HepG2 (cell line): ENCODE data around the gene E2F3. TPM values are rescaled to one million over a fixed set of nuclear protein-coding genes. Genes with fewer than 3 reads are reported as not detected.

Experiments used
- ARID2 ChIP-seq: sonication (generic); formaldehyde crosslinking; IDR thresholded peaks from 2 replicates; pipeline ENCODE4 v1.8.1; 2022; ENCODE audit warnings: mild to moderate bottlenecking, missing genetic modification reagents, borderline replicate concordance
- FOXK1 ChIP-seq: sonication (generic); formaldehyde crosslinking; IDR thresholded peaks from 2 replicates; pipeline ENCODE4 v1.4.0; 2020; ENCODE audit warnings: low read depth, missing genetic modification reagents, borderline replicate concordance
- MAX ChIP-seq: IDR thresholded peaks from 2 replicates; pipeline ENCODE4 v1.6.1; 2012; ENCODE audit warnings: inconsistent platforms
- MNT ChIP-seq: fragments of 450-650 bp; IDR thresholded peaks from 2 replicates; pipeline ENCODE4 v1.6.1; 2016
- NONO ChIP-seq, 2 experiments: fragments of 450-650 bp in 1 of 2; sonication (generic) in 1 of 2; formaldehyde crosslinking in 1 of 2; IDR thresholded peaks in 1 of 2; conservative IDR thresholded peaks in 1 of 2; 2 replicates each; pipeline versions ENCODE4 v1.6.1 to v1.8.0; 2017 to 2022; ENCODE audit warnings: mild to moderate bottlenecking in 1 of 2, missing genetic modification reagents in 1 of 2, moderate library complexity in 1 of 2
- PHF8 ChIP-seq: sonication (generic); formaldehyde crosslinking; IDR thresholded peaks from 2 replicates; pipeline ENCODE4 v1.5.0; 2020; ENCODE audit warnings: missing genetic modification reagents
- RELA ChIP-seq: sonication (generic); formaldehyde crosslinking; IDR thresholded peaks from 2 replicates; pipeline ENCODE4 v1.4.0; 2020; ENCODE audit warnings: missing genetic modification reagents
- TRIM22 ChIP-seq: fragments of 450-650 bp; IDR thresholded peaks from 2 replicates; pipeline ENCODE4 v1.6.1; 2017
- ZKSCAN5 ChIP-seq: sonication (generic); formaldehyde crosslinking; IDR thresholded peaks from 2 replicates; pipeline ENCODE4 v1.5.1; 2020; ENCODE audit warnings: mild to moderate bottlenecking, missing genetic modification reagents
- ZNF160 ChIP-seq: sonication (generic); formaldehyde crosslinking; IDR thresholded peaks from 2 replicates; pipeline ENCODE4 v1.8.0; 2022; ENCODE audit warnings: mild to moderate bottlenecking, inconsistent platforms, missing genetic modification reagents
- ZNF574 ChIP-seq: sonication (generic); formaldehyde crosslinking; IDR thresholded peaks from 2 replicates; pipeline ENCODE4 v1.4.0; 2020; ENCODE audit warnings: missing genetic modification reagents
- ZNF710 ChIP-seq: sonication (generic); formaldehyde crosslinking; IDR thresholded peaks from 2 replicates; pipeline ENCODE4 v1.5.0; 2020; ENCODE audit warnings: mild to moderate bottlenecking, missing genetic modification reagents, borderline replicate concordance
- polyA plus RNA-seq, 8 experiments: library from polyadenylated mRNA; depleted of rRNA in 3 of 8; stranded (reverse) in 7 of 8; unstranded in 1 of 8; fragments of >200 nt; fragmentation: Illumina TruSeq in 4 of 8; extraction: Trizol in 4 of 8; gene quantifications; 2 replicates each; pipeline versions ENCODE4 v1.2.1 to v1.2.3, GENCODE V29; 2011 to 2016; ENCODE audit warnings: low read depth in 4 of 8, missing spikeins in 1 of 8, mixed read lengths in 1 of 8; ENCODE audit not compliant: insufficient read depth in 1 of 8
- total RNA-seq, 5 experiments: library from RNA; depleted of rRNA; stranded (reverse); fragments of >200 nt; fragmentation: Illumina TruSeq; extraction: Trizol; gene quantifications; 2 replicates each; pipeline ENCODE4 v1.2.3, GENCODE V29; 2016; ENCODE audit warnings: low read depth in 1 of 5

E2F3 gene
- total and polyA plus RNA-seq, 2 of the 13 experiments (the other 11 are each of a cell fraction or from before 2014, with no cell fraction given): 8.5 to 12.7 TPM

GRCh38 chr6:20403070-20403765, 1.5 kb downstream of the E2F3 start (continued):
- TF ChIP-seq ZNF710 (CRISPR knock-in tag): peak; percentile 41; the same call in 1 of the 2 replicates
- TF ChIP-seq NONO (IDR thresholded peaks at IDR 0.05): no peak
- peak; percentile 92 for TF ChIP-seq NONO (CRISPR knock-in tag; conservative IDR thresholded peaks at IDR 0.05)
- TF ChIP-seq FOXK1 (CRISPR knock-in tag): peak; percentile 63; the same call in 1 of the 2 replicates
- TF ChIP-seq ZNF574 (CRISPR knock-in tag): peak; percentile 77
- no peak for TF ChIP-seq RELA (CRISPR knock-in tag)
- no peak for TF ChIP-seq ZKSCAN5 (CRISPR knock-in tag)
- TF ChIP-seq TRIM22: no peak
- TF ChIP-seq MAX: peak; percentile 93
- TF ChIP-seq PHF8 (CRISPR knock-in tag): peak; percentile 70
- TF ChIP-seq MNT: peak; percentile 71
- peak; percentile 51; the same call in 1 of the 2 replicates for TF ChIP-seq ZNF160 (CRISPR knock-in tag)
- TF ChIP-seq ARID2 (CRISPR knock-in tag): no peak
